DMS79 treated with DMSO at 0.1 percent for 48 hours (cell line): ENCODE data around the gene FNDC3A.
"Not testable (repeated sequence)": the region's sequence is repeated elsewhere in the genome, so short reads cannot be mapped to it uniquely, and the experiment has no call there.

ENCODE experiments used
- DNase-seq: peaks from one replicate; lab custom pipeline; 2025; lab: John Stamatoyannopoulos, UW

FNDC3A gene

GRCh38 chr13:49157955-49158584, 182.4 kb downstream of the FNDC3A start:
- not testable (repeated sequence) for DNase-seq

GRCh38 chr13:49163162-49163561, 187.4 kb downstream of the FNDC3A start:
- not testable (repeated sequence) for DNase-seq

DNA sequence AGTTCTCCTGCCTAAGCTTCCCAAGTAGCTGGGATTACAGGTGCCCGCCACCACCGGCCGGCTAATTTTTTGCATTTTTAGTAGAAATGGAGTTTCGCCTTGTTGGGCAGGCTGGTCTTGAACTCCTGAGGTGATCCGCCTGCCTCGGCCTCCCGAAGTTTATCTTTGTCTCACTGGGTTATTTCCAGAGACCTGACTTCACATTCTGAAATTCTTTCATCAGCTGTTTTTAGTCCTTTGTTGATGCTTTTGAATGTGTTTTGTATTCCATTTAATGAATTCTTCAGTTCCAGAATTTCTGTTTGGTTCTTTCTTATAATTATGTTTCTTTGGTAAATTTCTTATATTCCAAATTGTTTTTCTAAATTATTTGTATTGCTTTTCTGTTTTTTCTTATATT, 189.0 kb downstream of the FNDC3A start:
- no peak for DNase-seq

DNA sequence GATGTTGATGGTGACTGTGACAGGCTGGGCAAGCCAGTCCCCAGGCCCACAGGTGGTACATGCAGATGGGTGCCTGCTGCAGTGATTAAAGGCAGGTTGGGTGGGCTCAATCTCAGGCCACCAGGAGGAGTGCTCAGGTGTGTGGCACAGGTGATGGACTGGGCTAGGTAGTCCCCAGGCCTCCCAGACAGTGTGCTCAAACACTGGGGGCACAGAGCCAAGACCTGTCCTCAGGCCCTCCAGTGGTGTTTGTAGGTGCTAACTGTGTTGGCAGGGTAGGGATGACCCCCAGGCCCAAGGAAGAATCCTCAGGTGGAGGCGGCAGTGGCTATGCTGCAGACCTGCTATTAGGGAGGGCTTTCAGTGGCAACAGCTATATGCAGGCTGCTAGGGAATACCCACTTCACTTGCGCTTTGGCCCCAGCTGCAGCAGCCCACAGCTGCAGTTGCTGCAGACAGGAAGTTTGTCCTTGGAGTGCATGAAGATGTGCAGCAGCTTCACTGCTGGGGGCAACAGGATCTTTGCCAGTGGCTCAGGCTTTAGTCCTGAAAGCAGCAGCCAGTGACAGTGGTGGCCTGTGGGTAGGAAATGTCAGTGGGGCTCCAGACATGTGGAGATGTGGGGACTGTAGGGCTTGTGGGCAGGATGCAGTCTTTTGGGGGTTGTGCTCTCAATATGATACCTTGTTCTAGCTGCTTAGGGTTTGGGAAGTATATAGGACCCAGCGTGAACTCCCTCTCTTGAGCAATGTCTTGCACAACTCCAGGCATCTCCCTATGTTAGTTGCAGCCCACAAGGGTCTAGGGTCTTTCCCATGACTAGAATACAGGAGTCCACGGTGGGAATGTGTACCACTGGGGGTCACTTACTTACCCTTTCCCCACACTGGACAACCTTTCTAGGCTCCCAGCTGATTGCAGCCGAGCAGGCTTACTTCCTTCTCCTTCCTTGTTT, 190.4 kb downstream of the FNDC3A start:
- DNase-seq, result no peak

DNA sequence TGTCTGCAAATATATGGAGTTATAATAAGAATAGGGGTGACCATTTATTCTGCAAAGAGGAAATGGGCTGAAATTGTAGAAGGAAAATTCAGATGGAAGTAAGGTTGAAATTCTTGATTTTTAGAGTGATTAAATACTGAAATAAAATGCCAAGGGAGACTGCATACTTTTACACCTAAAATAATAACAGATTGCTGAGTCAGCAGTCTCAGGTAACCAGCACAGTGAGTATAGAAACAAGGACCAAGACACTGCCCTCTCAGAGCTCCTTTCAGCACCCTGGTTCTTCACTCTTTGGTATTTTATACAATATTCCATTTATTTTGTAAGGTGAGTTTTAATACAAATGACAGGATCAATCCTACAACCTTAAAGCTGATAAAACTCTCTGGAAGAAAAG, 195.6 kb downstream of the FNDC3A start:
- no peak for DNase-seq

- DNase-seq, result no peak
These were observed 208.1 kb downstream of the FNDC3A start for GRCh38 chr13:49183672-49184325.

GRCh38 chr13:49184621-49185020, 208.9 kb downstream of the FNDC3A start:
- no peak for DNase-seq

- DNase-seq, result no peak
These were observed 209.6 kb downstream of the FNDC3A start for GRCh38 chr13:49185264-49185663.

DNA sequence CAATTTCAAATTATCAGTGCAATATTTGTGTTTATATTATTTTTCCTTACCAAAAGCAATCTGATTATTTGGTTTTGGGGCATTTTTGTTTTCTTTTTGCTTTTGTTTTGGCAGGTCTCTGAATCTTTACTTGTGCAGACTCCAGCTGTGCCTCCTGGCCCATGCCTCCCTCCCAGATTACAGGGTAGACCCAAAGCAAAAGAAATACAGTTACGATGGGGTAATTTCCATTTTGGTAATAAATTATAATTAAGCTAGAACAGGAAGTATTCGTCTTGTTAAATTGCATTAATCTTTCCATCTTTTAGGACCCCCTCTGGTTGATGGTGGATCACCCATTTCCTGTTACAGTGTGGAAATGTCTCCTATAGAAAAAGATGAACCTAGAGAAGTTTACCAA, 215.2 kb downstream of the FNDC3A start:
- DNase-seq, result no peak

DNA sequence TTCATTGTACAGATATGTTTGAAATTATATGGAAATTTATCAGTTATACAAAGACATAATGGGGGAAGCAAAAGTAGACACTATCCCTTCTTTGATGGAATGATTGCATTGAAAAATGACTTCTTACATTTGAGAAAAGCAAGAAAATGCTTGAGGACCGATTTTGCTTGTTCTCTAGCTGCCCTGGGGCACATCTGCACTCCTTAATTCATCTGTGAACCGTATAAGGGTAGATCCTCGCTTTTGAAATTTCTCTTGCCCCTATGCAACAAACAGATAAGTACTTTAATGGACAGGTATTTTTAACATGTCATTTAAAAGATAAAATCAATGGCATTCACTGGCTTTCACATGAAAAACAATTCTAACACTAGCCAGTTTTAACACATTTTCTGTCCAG, 230.9 kb downstream of the FNDC3A start:
- DNase-seq, result no peak

- no peak for DNase-seq
These were observed 232.9 kb downstream of the FNDC3A start for GRCh38 chr13:49208619-49209018.

GRCh38 chr13:49210114-49210513, 234.4 kb downstream of the FNDC3A start:
- no peak for DNase-seq

- DNase-seq, result no peak
These were observed 235.0 kb downstream of the FNDC3A start for GRCh38 chr13:49210669-49211068.

DNA sequence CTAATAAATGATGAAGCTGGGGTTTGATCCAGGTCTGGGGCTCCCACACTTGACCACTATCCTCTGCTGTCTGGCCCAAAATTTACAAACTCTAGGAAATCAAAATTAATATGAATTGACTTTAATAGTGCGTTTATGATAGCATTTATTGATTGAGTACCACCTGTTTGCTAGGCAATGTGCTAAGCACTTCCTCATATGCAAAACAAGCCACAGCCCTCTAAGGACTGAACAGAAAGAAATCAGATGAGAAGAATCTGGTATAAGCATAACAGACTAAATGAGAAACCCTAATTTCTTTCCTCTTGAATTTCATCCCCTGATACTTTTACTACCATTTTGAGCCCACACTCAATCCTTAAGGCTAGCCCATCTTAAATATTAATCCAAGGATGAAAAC, 237.8 kb downstream of the FNDC3A start:
- DNase-seq, result no peak

DNA sequence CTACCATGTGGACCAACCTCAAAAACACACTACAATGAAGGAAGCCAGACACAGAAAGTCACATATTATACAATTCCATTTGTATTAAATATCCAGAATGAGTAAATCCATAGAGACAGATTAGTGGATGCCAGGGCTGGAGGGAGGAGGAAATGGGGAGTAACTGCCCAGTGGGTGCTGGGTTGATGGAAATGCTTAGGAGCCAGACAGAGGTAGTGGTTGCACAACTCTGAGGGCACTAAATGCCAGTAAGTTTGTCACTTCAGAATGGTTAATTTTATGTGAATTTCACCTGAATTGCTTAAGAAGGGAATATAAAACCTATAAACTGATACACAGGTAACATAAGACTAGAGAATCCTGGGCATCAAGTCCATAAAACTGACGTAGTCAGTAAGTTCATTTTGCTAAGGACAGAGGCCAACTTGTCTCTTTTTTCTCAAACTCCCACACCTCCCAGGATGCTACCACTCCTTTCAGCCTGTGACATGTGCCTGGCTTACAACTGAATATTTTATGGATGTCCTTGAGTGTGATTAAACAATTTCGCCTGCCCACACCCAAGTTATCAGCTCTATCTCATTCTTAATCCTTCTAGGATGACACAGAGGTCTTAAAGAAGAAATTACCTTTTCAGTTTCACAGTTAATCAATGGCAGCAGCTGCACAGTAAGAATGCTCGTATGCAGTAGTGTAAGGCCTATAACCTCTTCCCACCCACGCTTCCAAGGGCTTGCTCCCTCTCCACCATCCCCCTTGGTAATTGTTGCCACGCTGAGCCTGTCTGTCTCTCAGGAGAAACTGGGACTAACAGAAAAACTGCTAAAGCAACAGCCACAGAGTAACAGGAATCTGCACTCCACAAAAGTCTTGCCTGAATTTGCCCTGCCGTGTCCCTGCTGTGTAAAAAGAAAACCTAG, 238.5 kb downstream of the FNDC3A start:
- no peak for DNase-seq

- DNase-seq, result no peak
These were observed 239.2 kb downstream of the FNDC3A start for GRCh38 chr13:49214917-49215376.

DNA sequence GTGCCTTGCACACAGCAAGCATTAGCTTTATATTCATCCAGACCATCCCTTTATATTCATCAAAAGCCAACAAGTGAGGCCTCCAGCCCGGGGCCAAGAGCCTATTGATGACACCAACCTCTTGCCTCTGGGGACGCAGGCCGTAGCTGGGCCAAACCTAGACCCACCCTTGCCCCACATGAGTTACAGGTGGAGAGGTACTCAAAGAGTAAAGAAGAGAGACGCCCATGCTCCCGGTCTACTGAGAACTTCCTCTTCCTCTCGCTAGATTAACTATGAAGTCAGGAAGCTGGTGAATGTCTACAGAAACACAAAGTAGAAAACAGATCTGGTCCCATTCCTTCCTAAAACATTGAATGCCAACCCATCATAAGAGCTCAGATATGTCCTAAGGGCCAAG, 240.6 kb downstream of the FNDC3A start:
- no peak for DNase-seq

DNA sequence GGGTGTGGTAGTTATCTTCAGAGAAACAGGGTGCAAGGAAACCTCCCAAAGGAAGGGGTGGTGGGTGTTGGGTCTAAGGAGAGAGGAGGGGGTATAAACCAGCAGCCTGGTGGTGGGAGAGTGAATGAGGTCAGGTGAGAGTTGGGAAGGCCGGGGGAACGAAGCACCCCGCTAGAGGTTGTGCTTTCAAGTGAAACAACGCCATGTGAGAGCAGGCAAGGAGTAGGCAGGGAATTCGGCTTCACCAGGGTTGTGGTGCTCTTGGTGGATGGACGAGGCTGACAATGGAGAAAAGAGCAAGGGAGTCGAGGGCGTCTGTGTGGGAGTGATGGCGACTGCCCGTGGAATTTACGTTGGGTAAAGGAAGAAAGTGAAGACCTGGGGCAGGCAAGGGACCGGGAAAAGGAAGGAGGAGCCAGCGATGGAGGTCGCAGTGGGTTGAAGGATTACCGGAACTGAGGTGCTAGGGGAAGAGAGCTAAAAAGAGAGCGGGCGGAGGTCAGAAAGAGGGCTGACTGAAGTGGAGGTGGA, 242.3 kb downstream of the FNDC3A start:
- DNase-seq, result no peak

DNA sequence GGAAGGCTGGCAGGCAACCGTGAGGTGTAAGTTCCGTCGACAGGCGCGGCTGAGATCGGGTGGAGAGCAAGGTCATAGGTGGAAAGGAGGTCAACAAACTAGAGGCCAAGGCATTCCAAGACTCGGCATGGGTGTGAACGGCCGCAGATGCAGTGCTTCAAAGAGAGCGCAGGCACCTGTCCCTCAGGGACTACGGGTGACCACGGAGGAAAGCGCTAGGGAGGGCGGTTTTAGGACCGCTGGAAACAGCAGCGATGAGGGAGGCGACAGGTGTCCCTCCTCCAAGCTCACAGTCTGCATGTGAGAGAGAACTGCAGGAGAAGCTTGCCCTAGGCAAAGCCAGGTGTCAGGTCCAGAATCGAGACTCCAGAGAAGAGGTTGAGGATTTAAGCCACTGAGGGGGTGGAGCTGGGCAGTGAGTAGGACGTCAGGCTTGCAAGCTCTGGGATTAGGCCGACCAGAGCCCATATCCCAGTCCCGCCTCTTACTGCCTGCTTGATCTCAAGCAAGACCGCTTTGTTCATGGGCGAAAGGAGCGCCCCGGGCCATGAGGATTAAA, 242.9 kb downstream of the FNDC3A start:
- no peak for DNase-seq

- no peak for DNase-seq
These were observed 243.9 kb downstream of the FNDC3A start for GRCh38 chr13:49219647-49220035.
